HG03460 (cell line): ENCODE results near the gene VAMP3.

ENCODE experiments used
- ATAC-seq: cut with Tn5 transposase; IDR thresholded peaks from one replicate; pipeline ENCODE4 v1.9.1; 2021; ENCODE audit not compliant: unreplicated experiment

The VAMP3 gene

GRCh38 chr1:7770997-7771822 is at the start of gene VAMP3:
TSS of gene VAMP3 (plus strand) at chr1:7771296. CDS start at chr1:7771384, 88 bp downstream.
- ATAC-seq: peak; percentile 66

GRCh38 chr1:7721940-7722669 is 49.0 kb upstream of the VAMP3 start:
- ATAC-seq: no peak

- no peak for ATAC-seq
These were observed 48.5 kb upstream of the VAMP3 start for GRCh38 chr1:7722670-7723012.

GRCh38 chr1:7726623-7727022 is 44.5 kb upstream of the VAMP3 start:
- no peak for ATAC-seq

GRCh38 chr1:7727809-7728471 is 43.2 kb upstream of the VAMP3 start:
- ATAC-seq: no peak

- ATAC-seq: no peak
These were observed 41.3 kb upstream of the VAMP3 start for GRCh38 chr1:7729761-7730160.

- ATAC-seq: no peak
These were observed 38.8 kb upstream of the VAMP3 start for GRCh38 chr1:7732331-7732730.

- ATAC-seq: no peak
These were observed 37.8 kb upstream of the VAMP3 start for GRCh38 chr1:7733276-7733675.

- no peak for ATAC-seq
These were observed 33.1 kb upstream of the VAMP3 start for GRCh38 chr1:7738044-7738443.

GRCh38 chr1:7743346-7743745 is 27.8 kb upstream of the VAMP3 start:
- ATAC-seq: no peak

- no peak for ATAC-seq
These were observed 26.2 kb upstream of the VAMP3 start for GRCh38 chr1:7744882-7745281.

GRCh38 chr1:7745783-7746182 is 25.3 kb upstream of the VAMP3 start:
- no peak for ATAC-seq

- ATAC-seq: no peak
These were observed 23.5 kb upstream of the VAMP3 start for GRCh38 chr1:7747605-7748004.

- no peak for ATAC-seq
These were observed 22.0 kb upstream of the VAMP3 start for GRCh38 chr1:7749126-7749525.

- no peak for ATAC-seq
These were observed 19.9 kb upstream of the VAMP3 start for GRCh38 chr1:7751174-7751573.

GRCh38 chr1:7752512-7753417 is 18.3 kb upstream of the VAMP3 start:
- ATAC-seq: no peak

- no peak for ATAC-seq
These were observed 17.5 kb upstream of the VAMP3 start for GRCh38 chr1:7753641-7754040.

GRCh38 chr1:7754234-7754633 is 16.9 kb upstream of the VAMP3 start:
- ATAC-seq: no peak

- no peak for ATAC-seq
These were observed 15.6 kb upstream of the VAMP3 start for GRCh38 chr1:7755448-7755847.

GRCh38 chr1:7760245-7760644 is 10.9 kb upstream of the VAMP3 start:
- ATAC-seq: no peak

GRCh38 chr1:7761103-7761502 is 10.0 kb upstream of the VAMP3 start:
- ATAC-seq: no peak
